Measurements from ENCODE around the gene TMEM131L. TPM values are rescaled to one million over a fixed set of nuclear protein-coding genes. Genes with fewer than 3 reads are reported as not detected.

Gene TMEM131L
- total and polyA plus RNA-seq, 12 donors: 2.5 to 11.7 (median 4.8) TPM

DNA sequence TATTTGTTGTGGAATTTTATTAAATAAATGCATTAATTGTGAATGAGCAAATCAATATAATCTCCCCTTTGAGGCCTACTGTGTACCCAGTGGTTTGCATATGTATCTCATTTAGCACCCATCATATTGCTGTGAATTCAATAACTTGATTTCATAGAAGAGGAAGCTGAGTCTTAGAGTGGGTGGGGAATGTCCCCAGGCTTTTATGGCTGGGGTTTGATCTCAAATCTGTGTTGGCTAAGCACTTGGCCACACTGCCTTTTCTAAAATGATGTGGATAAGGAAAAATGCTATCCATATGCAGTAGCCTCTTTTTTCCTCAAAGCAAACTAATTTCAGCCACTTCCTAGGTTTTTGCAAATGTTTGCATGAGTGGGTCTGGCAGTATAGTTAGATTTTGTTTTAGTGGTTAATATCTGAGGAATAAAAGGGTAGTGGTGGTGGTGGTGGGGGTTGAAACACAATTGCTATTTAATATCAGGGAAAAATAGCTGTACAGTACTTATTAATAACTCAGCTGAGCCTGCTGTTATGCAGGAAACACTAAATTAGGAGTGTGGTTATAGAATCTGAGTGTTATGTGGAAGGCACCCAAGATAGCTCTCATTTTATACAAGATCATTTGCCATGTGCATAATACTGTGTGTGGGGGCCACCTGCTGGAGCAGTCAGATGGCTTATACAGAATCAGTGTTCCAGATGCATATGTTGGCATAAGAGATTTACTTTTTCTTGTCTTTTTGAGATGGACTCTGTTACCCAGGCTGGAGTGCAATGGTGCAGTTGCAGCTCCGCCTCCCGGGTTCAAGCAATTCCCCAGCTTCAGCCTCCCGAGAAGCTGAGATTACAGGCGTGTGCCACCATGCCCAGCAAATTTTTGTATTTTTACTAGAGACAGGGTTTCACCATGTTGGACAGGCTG is 108.0 kb downstream of the TMEM131L start:
- 81 to 86% (median 82%) methylated on average over 4 of the region's 4 CpGs for WGBS, 4 donors
- no peak overlapping the region for H3K27ac ChIP-seq

DNA sequence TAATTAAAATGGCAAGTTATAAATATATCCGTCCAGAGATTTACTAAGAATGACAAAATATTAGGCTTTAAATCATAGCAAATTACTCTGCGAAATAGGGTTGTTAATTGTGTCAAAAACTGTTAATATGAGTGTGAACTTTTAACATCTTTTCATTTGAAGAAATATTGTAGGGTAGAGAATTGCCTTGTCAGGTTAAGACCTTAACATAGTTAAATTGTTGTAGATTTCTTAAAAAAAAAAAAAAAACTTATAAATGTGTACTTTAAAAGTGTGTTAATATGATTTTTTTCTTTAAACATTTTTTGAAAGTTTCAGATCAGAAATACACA is 110.2 kb downstream of the TMEM131L start:
- Histone ChIP-seq H3K27me3 (no peaks in the 10 kb centered on the region), H3K4me1 (replicated peaks in 1 of 2) (peaks cover 0 to 14% of the 10 kb centered on the region in 2 donors), H3K9me3 (replicated peaks in 1 of 3) (no peaks in the 10 kb centered on the region), H3K4me3 (no peak overlapping the region), H3K27ac (no peak overlapping the region), H3K36me3 (replicated peaks in 1 of 2) (peaks cover 0 to 7% of the 10 kb centered on the region in 2 donors)
- intact Hi-C loops (cut with DNase I): loop anchor here (2.0 to 5.0 kb wide), 3 partner anchors 144 to 234 kb away; partner anchors contain the start of gene MND1 (in 2 of the 2)
- WGBS, 4 donors: 31 to 43% (median 40%) methylated on average over 2 of the region's 2 CpGs
- TF ChIP-seq, protein P1, sequence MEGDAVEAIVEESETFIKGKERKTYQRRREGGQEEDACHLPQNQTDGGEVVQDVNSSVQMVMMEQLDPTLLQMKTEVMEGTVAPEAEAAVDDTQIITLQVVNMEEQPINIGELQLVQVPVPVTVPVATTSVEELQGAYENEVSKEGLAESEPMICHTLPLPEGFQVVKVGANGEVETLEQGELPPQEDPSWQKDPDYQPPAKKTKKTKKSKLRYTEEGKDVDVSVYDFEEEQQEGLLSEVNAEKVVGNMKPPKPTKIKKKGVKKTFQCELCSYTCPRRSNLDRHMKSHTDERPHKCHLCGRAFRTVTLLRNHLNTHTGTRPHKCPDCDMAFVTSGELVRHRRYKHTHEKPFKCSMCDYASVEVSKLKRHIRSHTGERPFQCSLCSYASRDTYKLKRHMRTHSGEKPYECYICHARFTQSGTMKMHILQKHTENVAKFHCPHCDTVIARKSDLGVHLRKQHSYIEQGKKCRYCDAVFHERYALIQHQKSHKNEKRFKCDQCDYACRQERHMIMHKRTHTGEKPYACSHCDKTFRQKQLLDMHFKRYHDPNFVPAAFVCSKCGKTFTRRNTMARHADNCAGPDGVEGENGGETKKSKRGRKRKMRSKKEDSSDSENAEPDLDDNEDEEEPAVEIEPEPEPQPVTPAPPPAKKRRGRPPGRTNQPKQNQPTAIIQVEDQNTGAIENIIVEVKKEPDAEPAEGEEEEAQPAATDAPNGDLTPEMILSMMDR (IDR thresholded peaks at IDR 0.05): peak in 2 of 6 experiments; percentile 1 to 27
- TF ChIP-seq POLR2A (IDR thresholded peaks at IDR 0.05): no peak
- no peak for DNase-seq

More for the DNA sequence above, 108.0 kb downstream of the TMEM131L start:
- Histone ChIP-seq H3K9me3 (replicated peaks in 1 of 3) (no peaks in the 10 kb centered on the region), H3K27me3 (no peaks in the 10 kb centered on the region), H3K4me3 (no peak overlapping the region), H3K36me3 (replicated peaks in 1 of 2) (no peaks in the 10 kb centered on the region), H3K4me1 (replicated peaks in 1 of 2) (peaks cover 0 to 18% of the 10 kb centered on the region in 2 donors)
- intact Hi-C loops (cut with DNase I): loop anchor here in 1 of 2 donors (2.0 kb wide), 1 partner anchor 139 kb away; no protein-coding TSS in a partner anchor
- TF ChIP-seq, protein P1 (IDR thresholded peaks at IDR 0.05): peak; percentile 28 to 67 (median 58)
- no peak for TF ChIP-seq POLR2A (IDR thresholded peaks at IDR 0.05)
- DNase-seq: peak; percentile 49 to 85 (median 61)

GRCh38 chr4:153577053-153577452 is 110.9 kb downstream of the TMEM131L start:
- no peak overlapping the region for H3K4me3 ChIP-seq
- H3K4me1 ChIP-seq (replicated peaks in 1 of 2): peaks cover 0 to 14% of the 10 kb centered on the region in 2 donors
- no peaks in the 10 kb centered on the region for H3K27me3 ChIP-seq
- no peak for DNase-seq
- intact Hi-C loops (cut with DNase I): loop anchor here (2.0 to 5.0 kb wide), 3 partner anchors 145 to 235 kb away; partner anchors contain the start of gene MND1 (in 2 of the 2)
- no peak overlapping the region for H3K27ac ChIP-seq
- H3K36me3 ChIP-seq (replicated peaks in 1 of 2): peaks cover 0 to 7% of the 10 kb centered on the region in 2 donors
- no peaks in the 10 kb centered on the region for H3K9me3 ChIP-seq (replicated peaks in 1 of 3)
- WGBS, 4 donors: 65 to 70% (median 67%) methylated on average over 5 of the region's 5 CpGs
- TF ChIP-seq, protein P1 (IDR thresholded peaks at IDR 0.05): no peak
- no peak for TF ChIP-seq POLR2A (IDR thresholded peaks at IDR 0.05)

DNA sequence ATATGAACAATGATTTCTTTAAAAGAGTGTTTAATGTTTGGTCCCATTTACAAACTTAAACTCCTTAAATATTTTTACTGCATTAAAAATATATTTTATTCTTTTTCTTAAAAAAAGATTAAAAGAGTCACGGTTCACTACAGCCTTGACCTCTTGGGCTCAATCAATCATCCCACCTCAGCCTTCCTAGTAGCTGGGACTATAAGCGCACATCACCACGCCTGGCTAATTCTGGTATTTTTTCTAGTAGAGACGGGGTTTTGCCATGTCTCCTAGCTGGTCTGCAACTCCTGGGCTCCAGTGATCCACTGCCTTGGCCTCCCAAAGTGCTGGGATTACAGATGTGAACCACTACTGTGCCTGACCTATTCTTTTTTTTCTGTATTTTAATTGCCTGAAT is 113.2 kb downstream of the TMEM131L start:
- intact Hi-C loops (cut with DNase I): loop anchor here in 1 of 2 donors (5.0 kb wide), 2 partner anchors 147 to 237 kb away; partner anchors contain the start of gene MND1
- H3K4me1 ChIP-seq (replicated peaks in 1 of 2): peaks cover 0 to 7% of the 10 kb centered on the region in 2 donors
- no peaks in the 10 kb centered on the region for H3K27me3 ChIP-seq
- TF ChIP-seq, protein P1 (IDR thresholded peaks at IDR 0.05): no peak
- TF ChIP-seq POLR2A (IDR thresholded peaks at IDR 0.05): no peak
- DNase-seq: no peak
- H3K4me3 ChIP-seq: no peak overlapping the region
- peaks cover 0 to 7% of the 10 kb centered on the region in 2 donors for H3K36me3 ChIP-seq (replicated peaks in 1 of 2)
- no peaks in the 10 kb centered on the region for H3K9me3 ChIP-seq (replicated peaks in 1 of 3)
- no peak overlapping the region for H3K27ac ChIP-seq
- WGBS, 4 donors: 64 to 72% (median 65%) methylated on average over 4 of the region's 4 CpGs

All from adrenal gland (tissue), 12 donors.